ENCODE results near the gene IRGM. TPM values are rescaled to one million over a fixed set of nuclear protein-coding genes. Genes with fewer than 3 reads are reported as not detected.

IRGM gene
- total RNA-seq, result 0.13 TPM in 1 of 2 replicates, not detected in the other

GRCh38 chr5:150846308-150846653 lies at the start of gene IRGM:
Gene IRGM (plus strand): TSS chr5:150846521. CDS start chr5:150848124, 1,603 bp downstream.

Other genes starting within 250 kb of the IRGM start
- gene SYNPO, start 205.9 kb upstream of the IRGM start, total RNA-seq, result 9.7 and 12.5 TPM in 2 replicates
- gene MYOZ3, start 185.3 kb upstream of the IRGM start, total RNA-seq, result under 0.01 and 0.54 TPM in 2 replicates
- gene RBM22, start 145.5 kb upstream of the IRGM start, total RNA-seq, result 36.6 and 42.4 TPM in 2 replicates
- 78.7 and 81.8 TPM in 2 replicates for gene DCTN4, start 87.5 kb upstream of the IRGM start, total RNA-seq
- gene SMIM3, start 67.8 kb upstream of the IRGM start, total RNA-seq, result 37.1 and 50.4 TPM in 2 replicates
- gene ZNF300, start 58.5 kb downstream of the IRGM start, total RNA-seq, result 8.1 and 10.6 TPM in 2 replicates
- gene GPX3, start 174.1 kb downstream of the IRGM start, total RNA-seq, result 65.6 and 97.7 TPM in 2 replicates
- 65.8 and 69.5 TPM in 2 replicates for gene TNIP1, start 234.5 kb downstream of the IRGM start, total RNA-seq